ENCODE results near the gene SPSB1. TPM values are rescaled to one million over a fixed set of nuclear protein-coding genes. Genes with fewer than 3 reads are reported as not detected.
A peak's percentile ranks its signal among the peaks of the same experiment; 100 is the strongest.

The SPSB1 gene
- polyA plus RNA-seq (ENCODE audit: insufficient read length in 4 of 4) = 10 to 100 TPM; 11.6 to 14.5 (median 12.6) TPM

DNA sequence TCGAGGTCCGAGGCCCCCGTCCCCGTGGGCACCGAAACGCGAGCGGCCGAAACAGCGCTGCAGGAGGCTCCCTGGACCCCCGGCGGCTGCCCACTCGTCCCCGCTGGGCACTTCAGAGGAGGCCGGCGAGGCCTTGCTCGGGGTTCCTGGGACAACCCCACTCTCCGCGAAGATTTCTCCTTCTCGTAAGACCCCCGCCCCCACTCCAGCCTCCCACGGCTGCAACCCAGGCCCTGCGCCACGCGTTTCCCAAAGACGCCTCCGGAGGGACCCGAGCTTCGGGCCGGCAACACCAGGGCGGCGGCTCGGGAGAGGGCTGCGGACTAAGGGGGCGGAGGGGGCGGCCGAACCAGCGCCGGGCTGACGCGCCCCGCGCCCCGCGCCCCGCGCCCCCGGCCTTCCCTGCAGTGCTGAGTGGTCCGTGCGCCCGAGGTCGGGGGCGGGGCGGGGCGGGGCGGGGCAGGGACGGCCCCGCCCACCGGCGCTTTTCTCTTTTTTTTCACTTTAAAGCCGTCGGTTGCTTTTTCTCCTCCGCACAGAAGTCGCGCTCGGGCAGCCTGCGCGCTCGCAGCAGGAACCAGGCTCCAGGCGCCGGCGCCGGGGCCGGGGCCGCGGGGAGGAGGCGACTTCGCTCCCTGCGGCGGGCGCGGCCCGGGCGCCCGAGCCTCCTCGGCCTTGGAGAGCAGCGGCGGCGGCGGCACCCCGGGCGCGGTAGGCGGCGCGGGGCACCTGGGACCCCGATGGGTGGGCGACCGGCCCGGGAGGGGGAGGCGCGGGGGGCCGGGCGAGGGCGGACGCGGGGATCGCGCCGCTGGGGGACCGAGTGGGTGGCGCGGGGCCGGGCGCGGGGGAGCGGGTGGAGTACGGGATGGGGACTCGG lies at the start of gene SPSB1:
SPSB1 (plus strand) TSS at position 534 of the 880 bp plus-strand sequence. CDS start 62,998 bp downstream, outside the sequence.
- DNase-seq (ENCODE audit: low read depth in 4 of 4, low spot score in 3 of 4) = peak in 1 of 4 donors; percentile 67

DNA sequence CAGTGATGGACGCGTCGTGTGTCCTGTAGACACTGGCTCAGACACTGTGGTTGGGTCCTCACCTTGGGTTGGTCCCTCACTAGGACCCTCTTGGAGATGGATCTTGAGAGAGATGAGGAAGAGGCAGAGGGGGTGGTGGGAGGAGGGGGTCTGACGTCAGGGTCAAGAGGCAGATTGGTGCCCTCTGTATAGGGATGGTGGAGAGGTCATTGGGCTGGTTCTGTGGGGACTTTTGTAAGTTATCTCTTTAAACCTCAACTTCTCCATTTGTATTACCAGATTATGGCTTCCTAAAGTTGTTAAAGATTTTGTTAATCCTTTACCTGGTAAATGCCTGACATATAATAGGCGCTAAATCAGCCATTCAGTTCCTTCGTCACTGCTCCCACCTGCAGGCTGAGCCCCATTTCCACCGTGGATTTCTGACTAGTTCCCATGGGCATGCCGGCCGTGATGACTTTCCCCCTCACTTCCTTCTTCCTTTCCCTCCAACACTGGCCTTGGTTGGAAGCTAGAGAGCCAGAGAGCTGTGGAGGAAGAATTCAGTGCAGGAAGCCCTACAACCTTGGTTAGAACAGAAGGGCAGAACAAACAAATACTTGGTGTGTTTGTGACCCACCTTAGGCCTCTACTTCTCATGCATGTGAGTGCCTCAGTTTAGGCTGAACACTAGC lies 49.5 kb upstream of the SPSB1 start:
- DNase-seq (ENCODE audit: low read depth in 4 of 4, low spot score in 3 of 4) = no peak

DNA sequence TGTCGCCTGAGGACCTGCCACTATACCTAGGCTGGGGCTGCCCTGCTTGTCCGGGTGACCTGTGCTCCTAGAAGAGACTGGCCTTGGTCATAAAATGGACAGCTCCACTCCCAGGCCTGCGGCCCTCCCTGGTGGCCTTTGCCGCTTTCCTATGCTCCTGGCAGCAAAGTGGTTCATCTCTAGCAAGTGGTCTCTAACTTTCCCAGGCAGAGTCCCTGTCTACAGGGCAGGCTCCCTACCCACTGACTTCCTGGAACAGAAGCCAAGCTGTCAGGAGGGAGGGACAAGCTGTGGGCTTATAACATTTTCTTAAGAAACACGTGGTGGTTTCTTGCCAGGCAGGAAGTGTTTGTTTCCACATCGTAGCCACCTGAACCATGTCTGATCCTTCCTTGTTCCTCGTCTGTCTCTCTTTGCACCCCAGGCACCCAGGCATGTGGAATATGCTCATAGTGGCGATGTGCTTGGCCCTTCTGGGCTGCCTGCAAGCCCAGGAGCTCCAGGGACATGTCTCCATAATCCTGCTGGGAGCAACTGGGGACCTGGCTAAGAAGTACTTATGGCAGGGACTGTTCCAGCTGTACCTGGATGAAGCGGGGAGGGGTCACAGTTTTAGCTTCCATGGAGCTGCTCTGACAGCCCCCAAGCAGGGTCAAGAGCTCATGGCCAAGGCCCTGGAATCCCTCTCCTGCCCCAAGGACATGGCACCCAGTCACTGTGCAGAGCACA lies 48.0 kb upstream of the SPSB1 start:
- DNase-seq (ENCODE audit: low read depth in 4 of 4, low spot score in 3 of 4) = no peak

DNA sequence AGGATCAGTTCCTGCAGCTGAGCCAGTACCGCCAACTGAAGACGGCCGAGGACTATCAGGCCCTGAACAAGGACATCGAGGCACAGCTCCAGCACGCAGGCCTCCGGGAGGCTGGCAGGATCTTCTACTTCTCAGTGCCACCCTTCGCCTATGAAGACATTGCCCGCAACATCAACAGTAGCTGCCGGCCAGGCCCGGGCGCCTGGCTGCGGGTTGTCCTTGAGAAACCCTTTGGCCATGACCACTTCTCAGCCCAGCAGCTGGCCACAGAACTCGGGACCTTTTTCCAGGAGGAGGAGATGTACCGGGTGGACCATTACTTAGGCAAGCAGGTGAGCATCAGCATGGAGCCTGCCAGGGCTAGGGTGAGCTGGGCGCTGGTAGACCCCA lies 47.5 kb upstream of the SPSB1 start:
- DNase-seq (ENCODE audit: low read depth in 4 of 4, low spot score in 3 of 4) = no peak

DNA sequence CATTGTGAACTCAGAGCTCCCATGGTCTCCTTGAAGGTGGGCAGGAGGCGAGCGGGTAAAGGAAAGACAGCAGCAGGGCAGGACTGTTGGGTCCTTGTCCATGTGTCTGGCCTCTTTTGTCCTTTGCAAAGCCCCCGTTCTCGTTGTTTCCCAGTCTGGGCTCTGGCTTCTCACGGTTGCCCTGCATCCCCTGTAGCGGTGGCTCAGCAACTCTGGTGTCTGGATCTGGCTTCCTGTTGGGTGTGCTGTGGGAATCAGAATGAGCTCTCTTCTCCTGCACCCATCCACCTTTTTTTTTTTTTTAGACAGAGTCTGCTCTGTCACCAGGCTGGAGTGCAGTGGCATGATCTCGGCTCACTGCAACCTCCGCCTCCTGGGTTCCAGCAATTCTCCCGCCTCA lies 47.0 kb upstream of the SPSB1 start:
- no peak for DNase-seq (ENCODE audit: low read depth in 4 of 4, low spot score in 3 of 4)

DNA sequence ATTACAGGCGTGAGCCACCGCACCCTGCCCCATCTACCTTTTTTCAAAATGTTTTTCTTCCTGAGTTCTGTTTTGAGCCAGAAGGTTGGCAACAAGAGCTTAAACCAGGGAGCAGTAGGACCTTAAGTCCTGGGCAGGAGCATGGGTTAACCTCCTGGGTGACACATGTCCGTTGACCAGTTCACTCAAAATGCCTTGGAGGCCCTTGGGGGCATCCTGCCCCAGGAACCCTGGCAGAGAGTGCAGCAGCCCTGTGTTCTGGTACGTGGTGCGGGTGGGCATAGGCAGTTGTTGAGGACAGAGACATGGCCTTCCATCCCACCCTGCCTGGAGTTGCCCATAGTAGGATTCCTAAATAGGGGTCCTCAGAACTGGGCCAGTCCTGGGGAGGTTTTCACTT lies 46.5 kb upstream of the SPSB1 start:
- no peak for DNase-seq (ENCODE audit: low read depth in 4 of 4, low spot score in 3 of 4)

DNA sequence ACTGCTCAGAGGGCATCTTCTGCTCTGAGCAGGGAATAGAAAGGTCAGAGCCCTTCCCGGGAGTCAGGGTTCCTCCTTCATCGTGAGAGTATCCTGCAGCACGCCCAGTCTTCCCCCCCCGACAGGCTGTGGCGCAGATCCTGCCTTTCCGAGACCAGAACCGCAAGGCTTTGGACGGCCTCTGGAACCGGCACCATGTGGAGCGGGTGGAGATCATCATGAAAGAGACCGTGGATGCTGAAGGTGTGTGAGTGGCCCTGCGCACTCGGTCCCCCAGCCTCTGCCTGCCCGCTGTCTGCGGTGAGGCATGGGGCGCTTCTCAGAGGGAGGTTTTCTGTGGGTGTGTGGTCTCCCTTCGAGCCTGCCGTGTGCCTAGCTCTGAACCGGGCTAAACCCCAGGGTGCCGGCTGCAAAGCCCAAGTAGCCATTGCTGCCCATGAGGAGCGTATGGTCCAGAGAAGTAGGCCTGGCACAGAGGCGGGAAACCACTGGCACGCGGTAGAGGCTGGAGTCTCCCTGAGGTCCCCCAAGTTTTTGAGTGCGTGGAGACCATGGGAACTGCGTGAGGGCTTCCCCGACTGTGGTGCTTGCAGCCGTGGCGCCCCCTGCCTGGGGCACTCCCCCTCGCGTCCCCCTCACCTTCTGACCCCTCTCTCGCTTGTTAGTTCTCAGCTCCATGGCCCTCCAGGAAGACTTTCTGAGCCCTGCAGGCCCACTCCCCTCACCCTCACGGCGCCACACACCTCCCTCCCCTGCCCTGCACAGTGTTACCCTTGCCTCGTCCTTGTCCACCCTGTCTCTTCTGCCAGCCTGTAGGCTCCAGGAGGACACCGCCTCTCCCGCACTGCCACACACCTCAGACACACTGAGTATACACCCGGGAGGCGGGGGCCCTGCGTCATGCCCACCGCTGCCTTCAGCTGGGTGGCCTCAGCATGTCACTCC lies 45.6 kb upstream of the SPSB1 start:
- no peak for DNase-seq (ENCODE audit: low read depth in 4 of 4, low spot score in 3 of 4)

DNA sequence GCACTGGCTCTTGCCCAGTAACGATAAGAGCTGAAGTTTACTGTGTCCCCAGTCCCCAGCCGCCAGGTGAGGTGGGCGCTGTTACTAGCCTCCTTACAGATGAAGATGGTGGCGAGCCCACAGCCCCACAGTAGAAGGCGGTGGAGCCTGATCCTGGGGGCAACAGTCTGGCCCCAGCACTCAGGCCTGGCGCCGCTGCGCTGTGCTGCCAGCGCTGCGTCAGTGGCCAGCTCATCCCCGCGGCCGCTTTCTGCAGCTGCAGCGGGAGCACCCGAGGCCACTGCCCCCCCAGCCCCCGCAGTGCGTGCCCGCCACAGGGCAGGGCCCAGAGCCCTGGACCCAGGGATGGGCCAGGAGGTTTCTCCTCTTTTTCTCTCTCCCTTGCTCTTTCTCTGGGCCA lies 44.8 kb upstream of the SPSB1 start:
- no peak for DNase-seq (ENCODE audit: low read depth in 4 of 4, low spot score in 3 of 4)

DNA sequence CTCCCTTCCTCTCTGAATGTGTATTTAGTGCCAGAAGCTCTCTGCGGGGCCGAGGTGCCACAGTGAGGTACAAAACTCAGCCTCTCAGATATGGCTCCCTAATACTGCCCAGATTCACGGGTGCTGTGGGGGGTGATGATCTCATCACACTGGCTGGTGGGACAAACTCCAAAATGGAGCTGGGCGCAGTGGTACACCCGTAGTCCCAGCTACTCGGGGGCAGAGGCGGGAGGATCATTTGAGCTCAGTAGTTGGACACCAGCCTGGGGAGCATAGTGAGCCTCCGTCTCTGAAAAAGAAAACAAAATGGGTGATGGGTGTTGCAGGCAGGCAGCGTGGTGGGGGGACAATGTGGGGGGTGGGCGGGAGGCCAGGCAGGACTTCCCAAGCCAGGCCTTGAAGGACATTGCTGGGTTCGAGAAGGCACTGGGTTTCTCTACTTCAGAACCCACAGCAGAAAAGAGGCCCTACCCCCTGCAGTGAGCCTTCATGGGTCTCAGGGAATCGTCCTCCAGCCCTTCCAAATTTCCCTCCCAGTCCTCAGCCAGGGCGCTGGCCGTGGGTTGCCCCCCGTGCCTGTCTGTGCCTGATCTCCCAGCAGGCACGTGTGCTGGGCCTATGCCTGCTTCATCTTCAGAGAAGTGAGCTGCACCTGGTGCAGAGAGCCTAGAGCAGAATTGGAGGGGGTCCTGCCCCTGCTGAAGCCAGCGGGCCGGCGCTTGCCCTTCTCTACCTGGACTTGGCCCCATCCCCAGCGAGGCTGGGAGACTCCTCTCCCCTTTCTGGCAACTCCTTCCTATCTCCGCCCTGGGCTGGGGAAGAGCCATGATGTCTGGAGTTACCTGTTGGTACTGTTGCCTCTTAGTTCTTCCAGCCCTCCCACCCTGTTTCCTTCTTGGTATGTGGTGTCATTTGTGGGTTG lies 44.1 kb upstream of the SPSB1 start:
- no peak for DNase-seq (ENCODE audit: low read depth in 4 of 4, low spot score in 3 of 4)

DNA sequence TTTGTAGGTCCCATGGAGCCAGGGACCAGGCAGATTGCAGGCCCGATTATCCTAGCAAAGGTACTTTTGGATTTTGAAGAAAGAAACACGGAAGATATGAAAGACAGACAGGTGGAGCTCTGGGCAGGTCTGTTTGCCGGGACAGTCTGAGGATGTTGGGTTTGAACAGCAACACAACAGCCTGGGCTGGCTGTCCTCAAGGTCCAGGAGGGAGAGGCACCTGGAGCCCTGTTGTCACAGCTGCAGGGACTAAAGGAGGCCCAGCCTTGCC lies 43.5 kb upstream of the SPSB1 start:
- DNase-seq (ENCODE audit: low read depth in 4 of 4, low spot score in 3 of 4) = no peak

DNA sequence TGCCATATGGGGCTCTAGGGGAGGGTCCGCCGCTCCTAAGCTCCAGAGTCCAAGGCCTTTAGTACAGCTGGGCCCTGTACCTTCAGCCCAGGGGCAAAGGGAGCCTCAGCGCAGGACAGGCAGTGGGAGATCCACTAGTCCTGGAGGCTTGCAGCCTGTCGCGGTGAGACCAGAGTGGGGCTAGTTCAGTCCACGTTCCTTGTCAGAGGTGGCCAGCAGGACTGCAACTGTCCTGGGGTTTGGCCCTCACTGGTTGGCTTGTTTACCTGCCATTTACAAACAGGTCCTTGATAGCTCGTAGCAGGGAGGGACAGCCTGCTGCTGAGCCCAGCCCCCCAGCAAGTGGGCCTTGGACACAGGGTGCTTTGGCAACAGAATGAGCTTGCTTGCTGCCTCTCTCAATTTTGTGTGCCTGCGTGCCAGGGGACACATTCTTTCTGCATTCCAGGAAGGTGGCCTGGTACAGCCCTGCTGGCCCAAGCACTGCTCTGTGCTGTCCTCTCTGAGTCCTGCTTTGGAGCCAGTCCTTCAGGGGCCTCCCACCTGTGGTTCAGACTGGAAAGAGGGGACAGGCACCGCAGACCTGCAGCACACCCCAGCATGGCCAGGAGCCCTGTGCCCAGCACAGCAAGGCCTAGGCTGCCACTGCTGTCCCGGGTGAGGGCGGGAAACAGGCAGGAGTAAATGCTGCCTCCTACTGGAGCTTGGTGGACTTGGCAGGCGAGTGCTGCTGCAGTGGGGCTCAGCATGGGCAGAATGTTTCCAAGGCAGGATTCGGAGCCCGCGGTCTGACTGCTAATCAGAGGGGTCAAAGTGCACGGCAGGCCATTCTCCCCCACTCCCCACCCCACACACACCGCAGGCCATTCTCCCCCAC lies 42.9 kb upstream of the SPSB1 start:
- DNase-seq (ENCODE audit: low read depth in 4 of 4, low spot score in 3 of 4) = no peak

DNA sequence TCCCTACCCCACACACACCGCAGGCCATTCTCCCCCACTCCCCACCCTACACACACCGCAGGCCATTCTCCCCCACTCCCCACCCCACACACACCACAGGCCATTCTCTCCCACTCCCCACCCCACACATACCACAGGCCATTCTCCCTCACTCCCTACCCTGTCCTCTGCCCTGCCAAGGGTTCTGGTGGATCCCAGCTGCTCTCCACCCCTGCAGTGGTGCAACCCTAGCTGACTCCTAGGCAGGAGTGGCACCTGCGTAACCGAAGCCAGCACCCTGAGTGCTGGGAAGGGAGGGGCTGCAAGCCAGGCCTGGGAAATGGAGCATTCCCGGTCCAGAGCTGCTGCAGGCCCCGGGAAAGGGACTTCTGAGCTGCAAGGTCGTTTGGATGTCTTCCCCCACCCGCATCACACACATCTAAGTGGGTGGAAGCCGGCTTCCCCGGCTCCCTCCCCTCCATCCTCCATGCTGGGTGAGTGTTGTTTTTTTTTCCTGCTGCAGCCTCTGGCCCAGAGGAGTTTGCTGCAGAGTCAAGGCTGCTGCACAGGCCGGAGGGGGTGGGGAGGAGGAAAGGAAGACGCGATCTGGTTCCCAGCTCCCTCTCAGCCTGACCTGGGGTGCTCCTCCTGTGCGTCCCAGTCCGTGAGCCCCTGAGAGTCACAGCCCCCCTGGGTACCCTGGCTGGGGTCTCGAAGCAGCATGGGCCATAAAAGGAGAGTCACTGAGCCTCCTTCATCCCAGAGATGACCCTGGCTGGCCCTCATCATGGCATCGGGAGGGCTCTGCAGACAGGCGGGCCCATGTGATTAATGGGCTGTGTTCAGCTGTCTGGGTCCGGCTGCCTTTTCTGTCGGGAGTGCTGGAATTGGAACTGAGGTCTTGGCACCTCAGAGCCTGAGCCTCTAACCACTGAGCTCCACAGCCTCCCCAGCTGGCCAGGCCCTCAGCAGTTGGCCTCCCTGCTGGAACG lies 42.0 kb upstream of the SPSB1 start:
- no peak for DNase-seq (ENCODE audit: low read depth in 4 of 4, low spot score in 3 of 4)

DNA sequence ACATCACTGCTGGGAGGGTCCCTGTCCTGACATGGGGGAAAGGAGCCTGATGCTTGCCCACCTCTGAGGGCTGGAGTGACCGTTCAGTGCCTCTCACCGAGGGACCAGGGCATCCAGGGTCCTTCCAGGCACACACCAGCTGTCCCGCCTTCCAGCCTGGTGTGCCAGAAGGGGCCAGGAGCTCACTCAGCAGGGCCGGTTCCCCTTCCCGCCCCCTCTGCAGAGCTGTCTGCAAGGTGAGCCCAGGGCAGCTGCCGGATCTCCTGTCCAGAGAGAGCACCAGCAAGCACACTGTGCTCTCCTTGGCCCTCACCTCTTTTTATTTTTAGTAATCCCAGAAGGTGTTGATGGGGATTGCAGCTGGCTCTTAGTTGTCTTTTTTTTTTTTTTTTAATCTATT lies 41.2 kb upstream of the SPSB1 start:
- no peak for DNase-seq (ENCODE audit: low read depth in 4 of 4, low spot score in 3 of 4)

DNA sequence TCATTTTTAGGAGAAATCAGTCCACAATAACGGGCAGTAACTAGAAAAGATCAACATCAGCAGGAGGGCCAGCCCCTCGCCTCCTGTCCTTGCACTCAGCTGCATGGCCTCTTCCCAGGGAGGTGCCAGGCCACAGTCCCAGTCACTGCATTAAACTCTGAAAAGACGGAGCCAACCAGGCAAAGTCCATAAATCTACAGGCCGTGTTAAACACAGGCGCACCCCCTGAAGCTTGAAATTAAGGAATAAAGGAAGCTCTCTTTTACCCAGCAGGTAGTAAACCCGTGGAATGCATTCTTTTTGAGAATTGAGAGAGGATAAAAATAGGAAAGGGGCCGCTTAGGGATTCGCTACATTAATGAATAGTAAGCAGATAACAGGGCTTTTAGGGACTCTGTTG lies 39.7 kb upstream of the SPSB1 start:
- no peak for DNase-seq (ENCODE audit: low read depth in 4 of 4, low spot score in 3 of 4)

DNA sequence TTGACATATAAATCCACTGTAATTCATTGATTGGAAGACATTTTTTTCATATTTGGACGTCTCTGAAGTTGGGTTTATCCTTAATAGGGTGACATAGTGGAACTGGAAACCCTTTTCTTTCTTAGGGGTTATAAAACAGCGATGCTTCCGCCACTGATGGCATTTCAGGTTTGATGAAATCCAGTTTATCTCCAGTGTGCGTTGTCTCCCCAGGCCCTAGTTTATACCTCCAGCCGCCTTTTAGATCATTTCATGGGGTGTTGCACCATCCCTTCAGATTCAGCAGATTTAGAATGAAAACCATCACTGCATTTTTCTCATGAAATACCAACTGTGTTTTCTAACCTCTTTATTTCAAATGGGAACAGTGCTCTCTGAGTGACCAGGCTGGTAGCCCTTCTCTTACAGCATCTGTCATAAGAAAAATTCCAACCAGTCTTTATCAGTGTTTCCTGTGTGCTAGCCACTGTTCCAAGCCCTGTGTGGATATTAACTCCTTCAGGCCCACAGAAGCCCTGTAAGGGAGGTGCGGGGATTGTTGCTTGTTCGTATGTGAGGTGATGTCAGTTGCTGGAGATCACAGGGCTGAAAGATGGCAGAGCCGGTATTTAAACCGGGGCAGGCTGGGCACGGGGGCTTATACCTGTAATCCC lies 39.1 kb upstream of the SPSB1 start:
- no peak for DNase-seq (ENCODE audit: low read depth in 4 of 4, low spot score in 3 of 4)

DNA sequence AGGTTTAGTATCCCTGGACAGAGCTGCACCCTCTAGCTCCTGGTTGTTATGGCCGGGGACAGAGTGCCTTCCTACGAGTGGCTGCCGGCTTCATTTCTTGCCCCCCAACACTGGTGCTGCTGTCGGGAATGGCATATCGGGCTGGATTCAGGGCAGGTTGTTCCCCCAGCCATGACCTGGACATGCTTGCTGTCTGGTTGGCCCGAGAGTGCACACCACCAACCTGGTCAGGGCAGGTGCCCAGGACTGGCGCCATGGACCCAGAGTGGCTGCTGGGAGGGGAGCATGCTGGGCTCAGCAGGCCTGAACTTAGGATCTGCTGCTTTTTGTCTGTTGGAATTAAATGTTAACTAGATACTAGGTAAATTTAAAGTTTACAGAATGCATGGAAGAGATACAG lies 36.4 kb upstream of the SPSB1 start:
- DNase-seq (ENCODE audit: low read depth in 4 of 4, low spot score in 3 of 4) = no peak

DNA sequence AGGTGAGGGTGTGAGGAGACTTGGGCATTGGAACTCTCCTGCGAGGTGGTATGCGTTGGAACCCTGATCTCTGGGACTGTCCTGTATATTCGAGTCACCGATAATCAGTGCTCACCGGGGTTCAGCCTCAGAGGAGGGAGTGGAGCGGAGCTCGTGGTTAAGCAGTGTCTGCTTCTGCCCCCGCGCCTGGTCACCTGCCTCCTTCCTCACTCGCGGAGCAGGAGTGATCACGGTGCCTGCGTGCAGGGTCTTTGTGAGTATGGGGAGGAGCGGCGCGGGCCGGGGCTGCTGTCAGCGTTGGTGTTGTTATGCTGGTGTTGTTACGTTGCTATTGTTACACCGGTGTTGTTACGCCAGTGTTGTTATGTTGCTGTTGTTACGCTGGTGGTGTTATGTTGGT lies 34.8 kb upstream of the SPSB1 start:
- DNase-seq (ENCODE audit: low read depth in 4 of 4, low spot score in 3 of 4) = no peak
